Kidney tubule cell (primary cell): ENCODE data around the gene ANKDD1A.

Experiments used
- DNase-seq: peaks from one replicate; pipeline ENCODE4 v3.0.0-alpha.2; 2018; ENCODE audit warnings: low spot score

The ANKDD1A gene

GRCh38 chr15:64969401-64969800 lies 57.7 kb downstream of the ANKDD1A start:
- no peak for DNase-seq

- no peak for DNase-seq
These were observed 59.0 kb downstream of the ANKDD1A start for GRCh38 chr15:64970698-64971097.

GRCh38 chr15:64975390-64975789 lies 63.7 kb downstream of the ANKDD1A start:
- no peak for DNase-seq

- DNase-seq: no peak
These were observed 67.6 kb downstream of the ANKDD1A start for GRCh38 chr15:64979252-64979710.

- DNase-seq: no peak
These were observed 70.2 kb downstream of the ANKDD1A start for GRCh38 chr15:64981812-64982431.

- DNase-seq: no peak
These were observed 70.8 kb downstream of the ANKDD1A start for GRCh38 chr15:64982472-64982871.

- DNase-seq: peak; percentile 55
These were observed 73.8 kb downstream of the ANKDD1A start for GRCh38 chr15:64985366-64986033.

- no peak for DNase-seq
These were observed 75.4 kb downstream of the ANKDD1A start for GRCh38 chr15:64987136-64987535.

- DNase-seq: peak; percentile 96
These were observed 77.9 kb downstream of the ANKDD1A start, which contains the start of gene SPG21 for GRCh38 chr15:64989416-64990167. Gene SPG21 (minus strand): TSS chr15:64989914. CDS start chr15:64983569, 6,345 bp downstream.

GRCh38 chr15:64990168-64990470 lies 78.4 kb downstream of the ANKDD1A start:
- no peak for DNase-seq

GRCh38 chr15:64991536-64992135 lies 79.9 kb downstream of the ANKDD1A start:
- no peak for DNase-seq

GRCh38 chr15:64993290-64993689 lies 81.6 kb downstream of the ANKDD1A start:
- no peak for DNase-seq

GRCh38 chr15:64997066-64997465 lies 85.4 kb downstream of the ANKDD1A start:
- DNase-seq: no peak

GRCh38 chr15:64997745-64998375 lies 86.2 kb downstream of the ANKDD1A start:
- DNase-seq: no peak

GRCh38 chr15:65004993-65005392 lies 93.3 kb downstream of the ANKDD1A start:
- no peak for DNase-seq

- DNase-seq: no peak
These were observed 95.2 kb downstream of the ANKDD1A start for GRCh38 chr15:65006876-65007275.
